Stimulated activated CD4-positive, alpha-beta T cell treated with anti-CD3 and anti-CD28 coated beads, Interleukin-4, amount 100 ng/mL, for 4 hours (primary cell): ENCODE data around the gene DKK1.
"Not testable (repeated sequence)": the region's sequence is repeated elsewhere in the genome, so short reads cannot be mapped to it uniquely, and the experiment has no call there.

Experiments used
- DNase-seq, 2 experiments: peaks; one replicate each; pipeline ENCODE4 v3.0.0-alpha.2; 2020

The DKK1 gene

GRCh38 chr10:52318822-52319464 lies 4.9 kb downstream of the DKK1 start:
- DNase-seq, result no peak

GRCh38 chr10:52319926-52320325 lies 5.8 kb downstream of the DKK1 start:
- no peak for DNase-seq

DNA sequence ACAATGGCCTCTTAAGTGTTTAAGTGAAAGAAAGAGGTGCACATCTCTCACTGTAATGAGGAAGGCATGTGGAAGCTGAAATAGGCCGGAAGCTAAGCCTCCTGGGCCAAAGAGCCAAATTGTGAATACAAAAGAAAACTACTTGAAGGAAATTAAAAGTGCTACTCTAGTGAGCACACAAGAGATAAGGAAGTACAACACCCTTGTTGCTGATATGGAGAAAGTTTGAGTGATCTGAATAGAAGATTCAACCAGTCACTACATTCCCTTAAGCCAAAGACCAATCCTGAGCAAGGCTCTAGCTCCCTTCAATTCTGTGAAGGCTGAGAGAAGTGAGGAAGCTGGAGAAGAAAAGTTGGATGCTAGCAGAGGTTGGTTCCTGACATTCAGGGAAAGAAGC lies 8.2 kb downstream of the DKK1 start:
- DNase-seq, result no peak

DNA sequence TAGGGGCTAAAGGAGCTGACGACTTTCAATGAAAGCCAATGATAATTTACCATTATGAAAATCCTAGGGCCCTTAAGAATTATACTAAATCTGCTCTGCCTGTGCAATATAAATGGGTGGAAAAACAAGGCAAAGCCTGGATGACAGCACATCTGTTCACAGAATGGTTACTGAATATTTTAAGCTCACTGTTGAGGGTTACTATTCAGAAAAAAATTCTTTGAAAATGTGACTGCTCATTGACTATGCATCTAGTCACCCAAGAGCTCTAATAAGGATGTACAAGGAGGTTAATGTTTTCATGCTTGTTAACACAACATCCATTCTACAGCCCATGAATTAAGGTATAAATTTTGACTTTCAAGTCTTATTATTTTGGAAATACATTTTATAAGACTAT lies 8.9 kb downstream of the DKK1 start:
- DNase-seq, result no peak

GRCh38 chr10:52326382-52326781 lies 12.3 kb downstream of the DKK1 start:
- no peak for DNase-seq

DNA sequence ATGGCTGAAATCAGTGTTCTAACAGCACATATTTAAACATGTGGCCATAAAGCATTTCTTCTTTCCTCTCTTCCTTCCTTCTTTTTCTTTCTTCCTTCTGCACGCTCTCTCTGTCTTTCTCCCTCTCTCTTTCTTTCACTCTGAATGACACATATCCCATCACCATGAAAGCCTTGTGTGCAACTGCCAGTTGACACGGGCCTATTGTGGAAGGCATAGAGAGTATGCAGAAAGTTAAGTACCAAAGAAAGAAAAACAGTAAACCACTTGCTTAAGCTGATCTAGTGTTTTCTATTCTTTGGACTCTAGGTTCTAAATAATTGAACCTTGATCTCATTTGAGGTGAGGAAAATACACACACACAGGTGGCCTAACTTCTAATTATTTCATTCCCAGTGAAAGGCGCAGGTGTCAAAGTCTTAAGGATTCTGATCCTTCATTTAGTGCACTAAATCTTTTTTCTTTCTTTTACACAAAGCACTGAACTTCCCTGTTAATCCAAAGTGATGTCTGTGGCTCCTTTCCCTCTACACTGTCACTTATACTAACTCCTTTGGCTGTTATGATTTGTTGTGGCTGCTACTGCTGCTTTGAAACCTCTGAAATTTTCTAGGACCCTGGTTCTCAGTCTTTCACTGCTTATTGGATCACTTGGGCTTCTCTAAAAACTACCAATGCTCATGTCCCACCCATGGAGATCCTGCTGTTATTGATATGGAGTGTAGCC lies 17.7 kb downstream of the DKK1 start:
- DNase-seq, result no peak

DNA sequence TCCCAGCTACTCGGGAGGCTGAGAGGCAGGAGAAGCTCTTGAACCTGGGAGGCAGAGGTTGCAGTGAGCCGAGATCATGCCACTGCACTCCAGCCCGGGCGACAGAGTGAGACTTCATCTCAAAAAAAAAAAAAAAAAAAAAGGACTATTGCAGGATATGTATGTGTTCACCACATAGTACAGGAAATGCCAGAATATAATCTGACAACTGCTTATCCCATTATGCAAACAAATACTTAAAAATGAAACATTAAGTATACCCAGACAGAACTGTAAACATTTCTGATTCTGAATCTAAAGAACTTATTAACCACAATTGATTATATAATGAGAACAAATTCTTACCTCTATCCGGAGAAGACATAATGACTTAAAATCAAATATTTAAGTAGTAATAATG lies 18.7 kb downstream of the DKK1 start:
- DNase-seq, result no peak

DNA sequence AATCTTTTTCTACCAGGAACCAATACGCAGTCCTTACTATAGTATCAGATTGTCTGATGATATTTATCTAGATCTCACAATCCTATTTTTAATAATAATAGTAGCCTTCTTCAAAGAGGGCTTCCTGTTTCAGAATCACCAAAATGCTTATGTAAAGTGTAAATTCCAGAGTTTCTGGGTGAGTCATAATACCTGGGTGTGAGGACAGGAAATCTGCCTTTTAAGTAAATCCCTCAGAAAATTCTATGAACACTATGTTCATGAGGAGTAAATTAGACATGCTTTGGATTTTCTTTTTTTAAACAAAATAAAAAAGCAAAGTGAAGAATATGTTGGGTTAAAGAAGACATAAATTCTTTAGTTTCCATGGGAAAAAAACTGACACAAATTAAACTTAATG lies 20.5 kb downstream of the DKK1 start:
- DNase-seq, result no peak

DNA sequence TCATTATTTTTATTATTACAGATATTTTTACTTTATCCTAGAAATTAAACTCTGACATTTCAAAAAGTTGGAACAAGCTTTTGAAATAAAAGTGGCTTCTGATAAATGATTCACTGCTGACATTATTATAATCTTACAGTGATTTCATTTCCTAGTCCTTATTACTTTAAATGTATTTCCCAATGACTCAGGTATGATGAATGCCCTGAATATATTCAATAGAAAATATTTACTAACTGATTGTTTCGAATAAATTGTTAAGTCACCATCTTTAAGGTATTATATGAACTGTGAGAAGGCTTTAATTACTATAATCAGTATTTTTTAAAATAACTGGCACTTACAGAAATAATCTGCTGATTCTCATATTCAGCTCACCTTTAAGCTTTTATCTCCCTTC lies 21.6 kb downstream of the DKK1 start:
- DNase-seq, result no peak

DNA sequence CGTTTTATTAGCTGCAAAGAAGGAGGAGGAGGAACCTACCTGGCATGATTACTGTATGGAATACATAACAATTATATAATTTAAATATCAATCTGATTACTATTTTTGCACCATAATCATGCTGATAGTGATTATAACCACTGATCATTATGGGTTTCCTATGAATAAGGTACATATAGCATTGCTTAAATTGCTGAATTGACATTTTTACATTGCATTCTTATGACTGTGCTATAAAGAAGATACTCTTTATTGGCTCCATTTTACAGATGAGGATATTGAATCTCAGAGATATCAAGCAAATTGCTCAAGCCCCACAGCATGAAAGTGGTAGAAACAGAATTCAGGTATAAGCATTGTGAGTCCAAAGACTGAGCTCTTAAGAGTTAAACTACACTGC lies 23.1 kb downstream of the DKK1 start:
- DNase-seq, result no peak

DNA sequence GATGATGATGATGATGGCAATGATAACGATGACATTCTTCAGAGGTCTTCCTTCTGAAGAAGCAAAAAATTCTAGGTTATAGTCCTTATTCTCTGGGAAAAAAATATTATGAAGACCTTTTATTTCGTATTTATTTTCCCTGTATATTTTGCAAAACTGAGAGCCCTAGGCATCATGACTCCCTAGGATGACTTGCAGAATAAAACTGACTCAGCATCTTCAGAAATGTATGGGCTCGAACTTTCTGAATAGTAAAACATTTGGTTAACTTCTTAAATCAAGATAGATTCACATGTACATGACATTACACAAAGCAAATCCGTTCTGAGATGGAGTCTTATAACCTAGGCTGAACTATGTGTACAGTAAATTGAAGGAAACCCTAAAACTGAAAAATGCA lies 29.4 kb downstream of the DKK1 start:
- DNase-seq, result no peak

DNA sequence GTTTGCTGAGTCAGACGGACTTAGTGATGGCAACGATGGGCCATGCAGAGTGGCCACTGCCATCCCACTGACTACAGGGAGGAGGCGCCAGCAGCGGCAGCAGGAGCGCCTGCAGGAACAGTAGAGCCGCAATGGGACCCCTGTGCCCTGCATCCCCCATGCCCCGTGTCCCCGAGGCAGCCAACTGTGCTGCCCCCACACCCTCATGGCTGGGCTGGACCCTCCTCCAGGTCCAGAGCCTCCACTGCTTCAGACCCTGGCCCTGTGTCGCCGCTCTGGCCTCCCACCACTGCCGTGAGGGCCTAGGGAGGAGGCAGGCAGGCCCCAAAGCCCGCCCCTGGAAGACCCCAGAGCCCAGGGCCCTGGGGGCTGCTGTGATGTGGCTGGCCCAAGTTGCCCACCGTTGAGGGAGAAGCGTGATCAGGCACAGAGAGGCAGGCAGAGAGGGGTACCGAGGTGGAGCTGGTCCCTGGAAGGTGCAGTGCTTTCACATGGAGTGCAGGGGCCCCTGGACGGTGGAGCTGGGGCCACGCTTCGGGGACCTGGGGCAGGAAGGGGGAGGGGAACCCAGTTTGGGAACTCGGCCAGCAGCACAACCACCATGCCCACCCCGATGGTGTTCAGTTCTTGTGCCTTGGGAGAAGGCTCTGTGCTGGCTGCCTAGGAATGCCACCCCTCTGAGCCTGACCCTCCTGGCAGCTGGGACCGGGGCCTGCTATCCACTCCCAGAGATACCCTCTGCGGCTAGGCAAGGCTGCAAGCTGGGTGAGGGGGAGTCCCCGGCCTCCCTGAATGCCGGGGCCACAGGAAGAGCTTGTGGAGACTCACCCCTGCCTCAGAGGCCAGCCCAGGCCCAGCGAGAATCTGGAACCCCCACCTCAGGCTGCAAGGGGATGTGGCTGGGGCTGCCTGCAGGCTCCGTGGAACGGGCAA lies 32.6 kb downstream of the DKK1 start:
- no peak for DNase-seq

DNA sequence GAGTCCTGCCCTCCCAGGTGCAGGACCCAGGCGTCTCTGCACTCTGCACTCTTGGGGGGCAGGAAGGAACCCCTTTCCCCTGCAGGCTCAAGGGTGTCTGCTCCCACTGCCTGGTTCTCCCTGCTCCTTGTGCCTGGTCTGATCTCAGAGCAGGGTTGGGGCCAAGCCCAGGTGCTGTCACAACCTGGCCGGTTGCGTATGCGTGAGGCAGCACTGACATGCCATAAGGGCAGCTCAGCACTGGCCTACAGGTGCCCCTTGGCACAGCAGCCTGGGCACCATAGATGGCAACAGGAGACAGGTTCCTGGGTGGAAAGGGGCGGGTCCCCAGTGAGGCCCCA lies 33.2 kb downstream of the DKK1 start:
- no peak for DNase-seq

DNA sequence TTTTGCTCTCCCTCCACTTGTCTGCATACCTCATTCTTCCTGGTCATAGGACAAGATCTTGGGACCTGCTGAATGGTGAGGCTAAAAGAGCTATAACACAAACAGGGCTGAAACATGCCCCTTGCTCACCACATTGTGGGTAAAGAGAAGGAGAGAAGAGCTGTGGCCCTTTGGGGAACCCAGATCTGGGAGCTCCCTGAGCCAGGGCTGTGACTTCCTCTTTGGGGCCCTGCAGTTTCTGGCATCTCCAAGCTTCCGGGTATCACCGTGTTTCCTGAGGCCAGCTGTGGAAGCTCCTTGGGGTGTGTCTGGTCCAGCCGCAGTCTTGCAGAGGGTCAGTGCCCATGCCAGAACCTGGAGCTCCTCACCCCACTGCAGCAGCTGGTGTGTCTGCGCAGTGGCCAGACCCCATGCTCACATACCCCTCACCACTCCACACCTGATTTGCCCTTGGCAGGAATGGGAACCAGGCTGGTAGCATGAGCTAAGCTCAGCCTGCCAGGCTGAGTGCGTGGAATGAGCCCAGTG lies 34.0 kb downstream of the DKK1 start:
- DNase-seq, result no peak

DNA sequence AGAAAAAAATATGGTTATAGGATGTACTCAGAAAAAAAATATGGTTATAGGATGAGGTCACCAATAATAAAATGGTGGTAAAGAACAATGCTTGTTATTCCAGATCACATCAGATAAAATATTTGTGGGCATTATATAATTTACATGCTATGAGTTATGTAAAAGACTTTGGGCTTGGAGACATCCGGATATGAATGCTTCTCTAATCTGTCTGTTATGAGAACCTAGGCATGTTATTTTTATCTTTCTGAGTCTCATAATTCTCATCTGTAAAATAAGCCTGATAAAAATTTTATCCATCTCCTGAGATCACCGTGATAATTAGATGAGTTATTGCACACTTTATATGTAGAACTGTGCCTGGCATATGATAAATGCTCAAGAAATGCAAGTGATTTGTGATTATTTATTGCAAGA lies 37.8 kb downstream of the DKK1 start:
- DNase-seq, result no peak

- DNase-seq, result no peak
These were observed 39.1 kb downstream of the DKK1 start for GRCh38 chr10:52353205-52353604.

GRCh38 chr10:52353960-52354394 lies 39.9 kb downstream of the DKK1 start:
- DNase-seq, result no peak

- DNase-seq, result no peak
These were observed 43.9 kb downstream of the DKK1 start for GRCh38 chr10:52357971-52358370.

DNA sequence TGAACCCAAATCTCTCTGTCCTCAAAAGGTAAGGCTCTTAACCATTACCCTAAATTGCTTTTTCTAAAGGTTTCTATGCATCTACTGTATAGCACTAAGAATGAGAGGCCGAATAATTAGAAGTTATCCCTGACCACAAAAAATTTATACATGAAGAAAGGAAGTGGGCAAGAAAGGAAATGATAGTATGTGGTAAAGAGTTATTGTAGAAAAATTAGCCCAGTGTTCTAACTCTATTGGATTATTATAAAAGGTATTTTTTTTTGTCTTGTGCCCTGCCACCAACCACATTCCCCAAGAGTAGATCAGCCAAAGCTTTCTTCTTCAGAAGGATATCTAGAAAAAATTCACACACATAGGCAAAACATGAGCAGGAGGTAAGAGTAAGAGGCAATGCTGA lies 45.4 kb downstream of the DKK1 start:
- no peak for DNase-seq

DNA sequence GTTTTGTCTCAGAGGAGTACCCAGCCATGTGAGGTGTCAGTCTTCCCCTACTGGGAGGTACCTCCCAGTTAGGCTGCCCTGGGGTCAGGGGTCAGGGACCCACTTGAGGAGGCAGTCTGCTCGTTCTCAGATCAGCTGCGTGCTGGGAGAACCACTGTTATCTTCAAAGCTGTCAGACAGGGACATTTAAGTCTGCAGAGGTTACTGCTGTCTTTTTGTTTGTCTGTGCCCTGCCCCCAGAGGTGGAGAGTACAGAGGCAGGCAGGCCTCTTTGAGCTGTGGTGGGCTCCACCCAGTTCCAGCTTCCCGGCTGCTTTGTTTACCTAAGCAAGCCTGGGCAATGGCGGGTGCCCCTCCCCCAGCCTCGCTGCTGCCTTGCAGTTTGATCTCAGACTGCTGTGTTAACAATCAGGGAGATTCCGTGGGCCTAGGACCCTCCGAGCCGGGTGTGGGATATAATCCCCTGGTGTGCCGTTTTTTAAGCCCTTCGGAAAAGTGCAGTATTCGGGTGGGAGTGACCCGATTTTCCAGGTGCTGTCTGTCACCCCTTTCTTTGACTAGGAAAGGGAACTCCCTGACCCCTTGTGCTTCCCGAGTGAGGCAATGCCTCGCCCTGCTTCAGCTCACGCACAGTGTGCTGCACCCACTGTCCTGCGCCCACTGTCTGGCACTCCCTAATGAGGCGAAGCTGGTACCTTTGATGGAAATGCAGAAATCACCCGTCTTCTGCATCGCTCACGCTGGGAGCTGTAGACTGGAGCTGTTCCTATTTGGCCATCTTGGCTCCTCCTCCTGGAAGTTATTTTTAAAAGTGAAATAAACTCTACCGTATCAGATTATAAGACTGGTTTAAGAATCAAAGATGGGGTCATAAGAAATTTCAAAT lies 51.7 kb downstream of the DKK1 start:
- DNase-seq, result not testable (repeated sequence)
